Central memory CD8-positive, alpha-beta T cell (primary cell): Measurements from ENCODE around the gene WARS2.
"Not testable (repeated sequence)": the region's sequence is repeated elsewhere in the genome, so short reads cannot be mapped to it uniquely, and the experiment has no call there.

Experiments used
- ATAC-seq: fragments of 150-1000 bp; cut with Tn5 transposase; replicated peaks from 2 replicates; pipeline ENCODE4 v1.10.0; 2022; ENCODE audit warnings: mild to moderate bottlenecking, moderate FRiP score, moderate number of reproducible peaks; ENCODE audit not compliant: poor library complexity, severe bottlenecking; ENCODE audit errors: extremely low read depth
- DNase-seq, 2 donors: peaks; one replicate each; pipeline ENCODE4 v3.0.0; 2021; ENCODE audit warnings: low spot score in 2 of 2
- H3K27ac Mint-ChIP-seq: one replicate; pipeline ENCODE4 v1.8.0; 2022; ENCODE audit warnings: low read depth, mild to moderate bottlenecking, moderate library complexity, mixed read lengths
- H3K27me3 Mint-ChIP-seq: one replicate; pipeline ENCODE4 v1.8.0; 2022; ENCODE audit warnings: mixed read lengths
- H3K36me3 Mint-ChIP-seq: one replicate; pipeline ENCODE4 v1.8.0; 2022; ENCODE audit warnings: mild to moderate bottlenecking, moderate library complexity, mixed read lengths; ENCODE audit not compliant: insufficient read depth
- H3K4me1 Mint-ChIP-seq: one replicate; pipeline ENCODE4 v1.8.0; 2022; ENCODE audit warnings: mixed read lengths
- H3K4me3 Mint-ChIP-seq: one replicate; pipeline ENCODE4 v1.8.0; 2022; ENCODE audit warnings: mild to moderate bottlenecking, moderate library complexity, mixed read lengths
- H3K9me3 Mint-ChIP-seq: one replicate; pipeline ENCODE4 v1.8.0; 2022; ENCODE audit warnings: mixed read lengths

WARS2 gene

GRCh38 chr1:119159111-119159510 is 18.7 kb upstream of the WARS2 start:
- H3K9me3 Mint-ChIP-seq, result no peaks in the 10 kb centered on the region
- H3K4me1 Mint-ChIP-seq, result peaks cover 11% of the 10 kb centered on the region
- DNase-seq (no peak), ATAC-seq (no peak)
- H3K36me3 Mint-ChIP-seq, result peaks cover 30% of the 10 kb centered on the region
- no peak overlapping the region for H3K4me3 Mint-ChIP-seq
- no peak overlapping the region for H3K27ac Mint-ChIP-seq
- no peaks in the 10 kb centered on the region for H3K27me3 Mint-ChIP-seq

- ATAC-seq, H3K27me3 Mint-ChIP-seq, H3K27ac Mint-ChIP-seq, DNase-seq, H3K9me3 Mint-ChIP-seq, H3K4me3 Mint-ChIP-seq: not testable (repeated sequence)
- H3K4me1 Mint-ChIP-seq, result peaks cover 14% of the 10 kb centered on the region
- H3K36me3 Mint-ChIP-seq, result peaks cover 27% of the 10 kb centered on the region
Measured at GRCh38 chr1:119156761-119157160, 16.3 kb upstream of the WARS2 start.

DNA sequence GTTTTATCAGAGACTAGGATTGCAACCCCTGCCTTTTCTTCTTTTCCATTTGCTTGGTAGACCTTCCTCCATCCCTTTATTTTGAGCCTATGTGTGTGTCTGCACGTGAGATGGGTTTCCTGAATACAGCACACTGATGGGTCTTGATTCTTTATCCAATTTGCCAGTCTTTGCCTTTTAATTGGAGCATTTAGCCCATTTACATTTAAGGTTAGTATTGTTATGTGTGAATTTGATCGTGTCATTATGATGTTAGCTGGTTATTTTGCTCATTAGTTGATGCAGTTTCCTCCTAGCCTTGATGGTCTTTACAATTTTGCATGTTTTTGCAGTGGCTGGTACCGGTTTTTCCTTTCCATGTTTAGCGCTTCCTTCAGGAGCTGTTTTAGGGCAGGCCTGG is 14.6 kb upstream of the WARS2 start:
- not testable (repeated sequence) for H3K27me3 Mint-ChIP-seq, ATAC-seq, DNase-seq, H3K9me3 Mint-ChIP-seq
- Mint-ChIP-seq H3K4me1 (peaks cover 14% of the 10 kb centered on the region), H3K4me3 (peak overlapping the region; percentile 25), H3K27ac (peak overlapping the region; percentile 24), H3K36me3 (peaks cover 22% of the 10 kb centered on the region)

DNA sequence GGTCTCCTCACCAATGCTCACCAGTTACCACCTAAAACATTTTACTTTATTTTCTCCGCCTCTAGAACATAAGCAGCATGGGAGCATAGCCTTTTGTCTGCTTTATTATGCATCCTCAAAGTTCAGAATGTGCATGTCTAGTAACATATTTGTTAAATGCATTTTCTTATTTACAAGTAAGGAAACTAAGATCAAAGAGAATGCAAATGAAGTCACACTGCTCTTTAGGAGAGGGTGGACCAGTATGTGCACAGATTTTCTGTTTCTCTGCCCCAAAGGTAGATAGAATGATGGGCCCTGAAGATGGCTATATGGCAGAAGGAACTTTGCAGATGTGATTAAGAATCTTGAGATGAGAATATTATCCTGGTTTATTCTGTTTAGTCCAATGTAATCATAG is 9.7 kb upstream of the WARS2 start:
- peaks cover 5% of the 10 kb centered on the region for H3K36me3 Mint-ChIP-seq

DNA sequence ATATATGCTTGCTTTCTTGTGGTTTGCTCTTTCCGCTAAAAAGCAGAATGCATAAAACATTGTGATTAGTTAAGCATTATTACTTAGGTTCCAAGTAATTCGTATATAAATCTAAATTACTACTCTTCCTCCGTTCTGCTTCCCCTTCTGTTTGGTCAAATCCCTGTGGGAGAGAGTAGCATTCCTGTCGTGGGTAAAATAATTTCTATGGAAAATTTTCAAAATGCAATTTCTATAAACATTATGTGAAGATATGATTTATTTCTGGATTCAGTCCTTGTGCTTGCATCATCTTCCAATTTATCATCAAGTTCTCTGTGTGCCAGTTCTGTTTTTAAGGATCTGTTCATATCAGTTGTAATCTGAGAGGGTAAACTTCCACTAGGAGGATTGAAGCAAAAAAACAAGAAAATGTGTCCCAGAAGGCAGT is 7.2 kb upstream of the WARS2 start:
- no peak overlapping the region for H3K4me3 Mint-ChIP-seq
- ATAC-seq (no peak), DNase-seq (no peak)
- no peak overlapping the region for H3K27ac Mint-ChIP-seq
- no peaks in the 10 kb centered on the region for H3K27me3 Mint-ChIP-seq
- H3K4me1 Mint-ChIP-seq, result peaks cover 10% of the 10 kb centered on the region
- no peaks in the 10 kb centered on the region for H3K9me3 Mint-ChIP-seq
- H3K36me3 Mint-ChIP-seq, result peaks cover 6% of the 10 kb centered on the region

More for the DNA sequence above, 9.7 kb upstream of the WARS2 start:
- Mint-ChIP-seq H3K27ac (no peak overlapping the region), H3K4me3 (no peak overlapping the region), H3K27me3 (no peaks in the 10 kb centered on the region), H3K4me1 (peaks cover 21% of the 10 kb centered on the region), H3K9me3 (no peaks in the 10 kb centered on the region)
- no peak for ATAC-seq
- no peak for DNase-seq

DNA sequence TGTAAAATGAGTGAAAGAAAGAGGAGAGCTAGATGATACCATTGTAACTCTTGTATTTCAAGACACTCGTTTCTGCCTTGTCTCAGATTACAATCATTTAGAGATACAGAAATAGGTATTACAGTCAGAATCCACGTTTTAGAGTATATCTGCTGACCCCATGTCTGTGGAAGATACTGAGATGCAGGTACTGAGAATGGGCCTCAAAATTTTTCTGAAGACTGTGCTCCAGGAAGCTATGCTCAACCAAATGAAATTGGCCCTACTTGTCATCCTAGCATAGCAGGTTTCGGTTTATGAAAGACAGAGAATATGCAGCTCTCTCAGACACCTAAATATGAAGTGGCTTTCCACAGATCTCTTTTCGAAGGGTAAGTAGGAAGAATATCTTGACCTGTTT is 6.0 kb upstream of the WARS2 start:
- H3K27me3 Mint-ChIP-seq, result no peaks in the 10 kb centered on the region
- no peak overlapping the region for H3K27ac Mint-ChIP-seq
- H3K36me3 Mint-ChIP-seq, result peaks cover 10% of the 10 kb centered on the region
- ATAC-seq (no peak), DNase-seq (no peak)
- H3K9me3 Mint-ChIP-seq, result no peaks in the 10 kb centered on the region
- no peak overlapping the region for H3K4me3 Mint-ChIP-seq
- H3K4me1 Mint-ChIP-seq, result peaks cover 10% of the 10 kb centered on the region

DNA sequence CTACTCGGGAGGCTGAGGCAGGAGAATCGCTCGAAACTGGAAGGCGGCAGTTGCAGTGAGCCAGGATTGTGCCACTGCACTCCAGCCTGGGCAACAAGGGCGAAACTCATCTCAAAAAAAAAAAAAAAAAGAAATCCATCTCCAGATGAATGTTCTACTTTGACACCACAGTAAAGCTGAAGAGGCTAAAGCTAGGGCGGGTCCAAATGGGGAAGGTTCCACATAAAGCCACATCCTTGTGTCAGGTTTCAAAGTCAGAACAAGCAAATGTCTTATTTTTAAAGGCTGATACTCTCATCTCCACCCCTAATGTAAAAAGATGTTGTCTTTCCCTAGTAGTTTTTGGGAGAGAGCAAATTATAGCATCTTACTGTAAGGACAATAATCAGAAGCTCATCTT is 4.4 kb upstream of the WARS2 start:
- Mint-ChIP-seq H3K4me1 (peaks cover 10% of the 10 kb centered on the region), H3K27ac (peak overlapping the region; percentile 24), H3K4me3 (no peak overlapping the region), H3K27me3 (no peaks in the 10 kb centered on the region), H3K36me3 (peaks cover 10% of the 10 kb centered on the region), H3K9me3 (no peaks in the 10 kb centered on the region)
- ATAC-seq (no peak), DNase-seq (no peak)

GRCh38 chr1:119143706-119144105 is 3.3 kb upstream of the WARS2 start:
- peaks cover 9% of the 10 kb centered on the region for H3K36me3 Mint-ChIP-seq
- H3K27me3 Mint-ChIP-seq, result no peaks in the 10 kb centered on the region
- no peak overlapping the region for H3K4me3 Mint-ChIP-seq
- peaks cover 10% of the 10 kb centered on the region for H3K4me1 Mint-ChIP-seq
- no peak for DNase-seq
- no peak for ATAC-seq
- no peaks in the 10 kb centered on the region for H3K9me3 Mint-ChIP-seq
- no peak overlapping the region for H3K27ac Mint-ChIP-seq

DNA sequence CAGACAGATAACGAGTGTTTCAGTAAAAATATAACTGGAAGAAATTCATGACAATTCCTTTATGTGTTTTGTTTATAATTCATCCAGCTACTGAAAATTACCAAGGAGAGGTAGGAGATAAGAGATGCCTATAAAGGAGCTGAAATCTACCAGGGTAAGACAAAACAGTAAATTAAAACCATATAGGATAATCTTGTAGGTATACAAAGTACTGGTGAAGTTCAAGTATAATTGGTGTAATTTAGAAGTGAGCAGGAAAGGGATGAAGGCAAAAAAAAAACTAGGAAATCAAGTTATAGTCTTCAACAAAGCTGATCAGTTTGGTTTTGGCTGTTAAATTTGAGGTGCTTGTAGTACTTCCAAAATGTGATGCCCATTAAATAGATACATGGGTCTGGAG is 1.2 kb upstream of the WARS2 start:
- no peak for ATAC-seq
- Mint-ChIP-seq H3K4me1 (peaks cover 10% of the 10 kb centered on the region), H3K4me3 (no peak overlapping the region), H3K36me3 (peaks cover 7% of the 10 kb centered on the region), H3K9me3 (no peaks in the 10 kb centered on the region), H3K27ac (no peak overlapping the region), H3K27me3 (no peaks in the 10 kb centered on the region)
- DNase-seq, result no peak

DNA sequence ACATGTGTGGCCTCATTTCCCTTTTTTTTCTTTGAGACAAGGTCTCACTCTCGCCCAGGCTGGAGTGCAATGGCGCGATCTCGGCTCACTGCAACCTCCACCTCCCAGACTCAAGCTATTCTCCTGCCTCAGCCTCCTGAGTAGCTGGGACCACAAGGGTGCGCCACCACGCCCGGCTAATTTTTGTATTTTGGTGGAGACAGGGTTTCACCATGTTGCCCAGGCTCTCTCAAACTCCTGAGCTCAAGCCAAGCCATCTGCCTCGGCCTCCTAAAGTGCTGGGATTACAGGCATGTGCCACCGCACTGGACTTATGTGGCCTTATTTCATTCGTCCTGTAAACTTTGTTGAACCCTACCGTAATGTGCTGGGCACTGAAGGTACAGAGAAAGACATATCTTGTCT is 569 bp upstream of the WARS2 start:
- H3K4me1 Mint-ChIP-seq, result peaks cover 6% of the 10 kb centered on the region
- H3K36me3 Mint-ChIP-seq, result peaks cover 7% of the 10 kb centered on the region
- DNase-seq, result peak; percentile 16 to 27
- ATAC-seq, result no peak
- no peaks in the 10 kb centered on the region for H3K27me3 Mint-ChIP-seq
- no peaks in the 10 kb centered on the region for H3K9me3 Mint-ChIP-seq
- H3K27ac Mint-ChIP-seq, result no peak overlapping the region
- no peak overlapping the region for H3K4me3 Mint-ChIP-seq

DNA sequence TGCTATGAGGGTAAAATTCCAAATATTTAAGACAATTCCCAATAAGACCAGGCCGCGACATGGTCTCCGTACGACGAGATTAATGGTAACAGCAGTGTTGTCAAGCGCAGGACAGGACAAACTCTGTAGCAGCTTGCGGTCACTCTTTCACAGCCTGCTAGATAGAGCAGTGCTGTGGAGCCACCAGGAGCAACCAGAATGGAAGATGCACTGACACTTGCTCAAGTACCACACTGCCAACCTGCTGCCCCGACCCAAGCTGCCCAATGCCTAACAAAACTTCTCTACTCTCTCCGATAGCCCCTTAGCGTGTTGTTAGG is 636 bp downstream of the WARS2 start:
- Mint-ChIP-seq H3K9me3 (no peaks in the 10 kb centered on the region), H3K4me1 (no peaks in the 10 kb centered on the region), H3K27ac (no peak overlapping the region), H3K36me3 (peaks cover 4% of the 10 kb centered on the region), H3K27me3 (no peaks in the 10 kb centered on the region), H3K4me3 (no peak overlapping the region)
- DNase-seq, result no peak
- ATAC-seq, result no peak

DNA sequence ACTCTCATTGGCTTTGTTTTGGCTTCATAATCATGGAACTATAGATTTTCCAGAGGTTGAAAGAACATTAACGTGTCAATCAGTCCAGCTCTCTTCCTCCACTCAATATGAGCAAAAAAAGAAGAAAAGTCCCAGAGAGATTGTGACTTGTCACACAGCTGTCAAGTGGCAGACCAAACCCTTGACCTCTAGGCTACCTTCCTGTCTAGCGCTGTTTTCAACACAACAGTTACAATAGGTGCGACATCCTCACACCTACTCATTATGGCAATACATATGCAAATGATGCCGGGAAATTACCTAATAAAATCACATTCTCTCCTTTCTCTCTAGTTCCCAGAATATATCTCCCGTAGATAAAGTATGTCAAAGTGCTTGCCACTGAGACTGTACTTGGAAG is 1.1 kb downstream of the WARS2 start:
- Mint-ChIP-seq H3K4me3 (no peak overlapping the region), H3K4me1 (no peaks in the 10 kb centered on the region), H3K27ac (no peak overlapping the region), H3K36me3 (peaks cover 4% of the 10 kb centered on the region), H3K9me3 (no peaks in the 10 kb centered on the region), H3K27me3 (no peaks in the 10 kb centered on the region)
- DNase-seq, result peak; percentile 18 to 67
- peak; percentile 67 for ATAC-seq

- ATAC-seq (no peak), DNase-seq (no peak)
- H3K9me3 Mint-ChIP-seq, result no peaks in the 10 kb centered on the region
Measured at GRCh38 chr1:119136401-119136800, 4.1 kb downstream of the WARS2 start.

DNA sequence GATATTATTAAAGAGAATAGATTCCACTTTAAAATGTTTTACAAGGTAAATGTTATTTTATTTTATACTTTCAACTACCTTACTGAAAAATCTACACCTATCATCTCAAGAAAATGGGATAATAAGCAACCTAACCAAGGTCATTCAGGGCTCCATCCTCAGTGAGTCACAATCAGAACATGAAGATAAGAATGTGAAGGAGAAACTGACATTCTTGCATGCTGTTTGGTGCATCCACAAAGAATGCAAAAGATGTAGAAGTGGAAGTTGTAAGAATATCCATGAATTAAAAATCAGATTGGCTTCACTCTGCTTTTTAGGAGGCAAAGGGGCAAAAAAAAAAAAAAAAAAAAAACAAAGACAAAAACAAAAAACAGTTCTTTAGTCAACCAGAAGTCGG is 6.5 kb downstream of the WARS2 start:
- ATAC-seq, result no peak
- H3K27ac Mint-ChIP-seq, result peak overlapping the region; percentile 60

More at GRCh38 chr1:119136401-119136800, 4.1 kb downstream of the WARS2 start:
- Mint-ChIP-seq H3K4me3 (no peak overlapping the region), H3K36me3 (no peaks in the 10 kb centered on the region), H3K27ac (no peak overlapping the region), H3K27me3 (no peaks in the 10 kb centered on the region), H3K4me1 (peaks cover 9% of the 10 kb centered on the region)

More for the DNA sequence above, 6.5 kb downstream of the WARS2 start:
- Mint-ChIP-seq H3K9me3 (no peaks in the 10 kb centered on the region), H3K27me3 (no peaks in the 10 kb centered on the region), H3K4me1 (peaks cover 9% of the 10 kb centered on the region), H3K36me3 (no peaks in the 10 kb centered on the region), H3K4me3 (no peak overlapping the region)
- no peak for DNase-seq
